SK-N-SH (cell line): ENCODE measurements around the gene SLC5A7. TPM values are rescaled to one million over a fixed set of nuclear protein-coding genes. Genes with fewer than 3 reads are reported as not detected.

Source experiments
- CTCF ChIA-PET: fragments of 300-600, 350-600 bp; formaldehyde crosslinking; extraction: SDS; loops from one replicate; lab custom pipeline; 2021; lab: Yijun Ruan, JAX
- POLR2A ChIA-PET: fragments of 350-600 bp; sonication (Branson Sonifier 250); formaldehyde crosslinking; extraction: SDS; loops from one replicate; lab custom pipeline; 2020; ENCODE audit warnings: antibody characterized with exemption, inconsistent platforms; lab: Yijun Ruan, JAX
- DNase-seq: peaks from one replicate; pipeline ENCODE4 v3.0.0; 2012
- H2AFZ ChIP-seq: fragments of 200-600 bp; sonication (generic); 2 replicates; pipeline ENCODE4 v1.8.1; 2016; ENCODE audit warnings: antibody characterized with exemption, mild to moderate bottlenecking, low read depth
- H3F3A ChIP-seq: fragments of 200-600 bp; sonication (generic); replicated peaks from 2 replicates; pipeline ENCODE3; 2016; ENCODE audit warnings: antibody characterized with exemption, mild to moderate bottlenecking; ENCODE audit not compliant: insufficient read depth
- H3K27ac ChIP-seq, 2 experiments: fragments of 200-500 bp in 1 of 2; fragments of 200-600 bp in 1 of 2; sonication (Bioruptor generic) in 1 of 2; sonication (generic), shearing (Covaris generic) in 1 of 2; 2 replicates each; pipeline versions ENCODE4 v1.5.1 to v1.6.1; 2014 to 2016; ENCODE audit warnings: low read depth in 2 of 2, inconsistent platforms in 1 of 2, low read length in 1 of 2, mild to moderate bottlenecking in 1 of 2, mixed read lengths in 1 of 2
- H3K27me3 ChIP-seq: fragments of 200-600 bp; sonication (generic), shearing (Covaris generic); 2 replicates; pipeline ENCODE4 v1.6.1; 2016; ENCODE audit warnings: mixed run types; ENCODE audit not compliant: insufficient read depth
- H3K36me3 ChIP-seq, 2 experiments: fragments of 200-500 bp in 1 of 2; fragments of 200-600 bp in 1 of 2; sonication (Bioruptor generic) in 1 of 2; sonication (generic) in 1 of 2; replicated peaks in 1 of 2; 2 replicates each; pipeline versions ENCODE3 to v1.5.1; 2014 to 2016; ENCODE audit warnings: low read length in 1 of 2, mild to moderate bottlenecking in 1 of 2; ENCODE audit not compliant: insufficient read depth in 2 of 2, control insufficient read depth in 1 of 2
- H3K4me1 ChIP-seq, 2 experiments: fragments of 200-500 bp in 1 of 2; fragments of 200-600 bp in 1 of 2; sonication (Bioruptor generic) in 1 of 2; sonication (generic), shearing (Covaris generic) in 1 of 2; 2 replicates each; pipeline versions ENCODE4 v1.5.1 to v1.6.1; 2014 to 2016; ENCODE audit warnings: low read depth in 1 of 2, low read length in 1 of 2, mixed run types in 1 of 2; ENCODE audit not compliant: insufficient read depth in 2 of 2, control insufficient read depth in 1 of 2
- H3K4me2 ChIP-seq: fragments of 200-600 bp; sonication (generic), shearing (Covaris generic); 2 replicates; pipeline ENCODE4 v1.6.1; 2017; ENCODE audit warnings: mixed run types
- H3K4me3 ChIP-seq, 2 experiments: fragments of 200-500 bp in 1 of 2; fragments of 200-600 bp in 1 of 2; sonication (Bioruptor generic) in 1 of 2; sonication (generic), shearing (Covaris generic) in 1 of 2; 2 replicates each; pipeline versions ENCODE4 v1.5.1 to v1.8.1; 2014 to 2016; ENCODE audit warnings: low read depth in 2 of 2, inconsistent platforms in 1 of 2, low read length in 1 of 2, mild to moderate bottlenecking in 1 of 2, mixed read lengths in 1 of 2, moderate library complexity in 1 of 2
- H3K79me2 ChIP-seq: fragments of 200-600 bp; sonication (generic); 2 replicates; pipeline ENCODE4 v1.8.1; 2017; ENCODE audit warnings: mild to moderate bottlenecking; ENCODE audit not compliant: insufficient read depth
- H3K9ac ChIP-seq: fragments of 200-600 bp; sonication (generic); 2 replicates; pipeline ENCODE4 v1.6.1; 2017; ENCODE audit warnings: mixed run types
- H3K9me2 ChIP-seq: fragments of 200-600 bp; sonication (generic); 2 replicates; pipeline ENCODE4 v1.6.1; 2017; ENCODE audit warnings: mixed run types
- H3K9me3 ChIP-seq: fragments of 200-600 bp; sonication (generic); 2 replicates; pipeline ENCODE4 v1.6.1; 2017; ENCODE audit warnings: mixed run types, mild to moderate bottlenecking, moderate library complexity
- H4K20me1 ChIP-seq: fragments of 200-600 bp; sonication (generic); 2 replicates; pipeline ENCODE4 v1.6.1; 2017; ENCODE audit warnings: mild to moderate bottlenecking, mixed run types; ENCODE audit not compliant: insufficient read depth
- ELF1 ChIP-seq: IDR thresholded peaks from 2 replicates; pipeline ENCODE4 v1.4.0; 2012
- EZH2phosphoT487 ChIP-seq: fragments of 200-600 bp; sonication (generic); IDR thresholded peaks from 2 replicates; pipeline ENCODE4 v1.6.1; 2017; ENCODE audit warnings: low read depth, mixed run types, mild to moderate bottlenecking, antibody characterized with exemption, moderate library complexity, borderline replicate concordance
- FOSL2 ChIP-seq: IDR thresholded peaks from 2 replicates; pipeline ENCODE4 v1.4.0; 2012; ENCODE audit warnings: low read depth, mild to moderate bottlenecking, moderate library complexity, borderline replicate concordance
- JUND ChIP-seq: IDR thresholded peaks from 2 replicates; pipeline ENCODE4 v1.4.0; 2012
- NFIC ChIP-seq: IDR thresholded peaks from 2 replicates; pipeline ENCODE4 v1.4.0; 2012; ENCODE audit warnings: borderline replicate concordance
- NRF1 ChIP-seq: IDR thresholded peaks from 2 replicates; pipeline ENCODE4 v1.6.1; 2012; ENCODE audit warnings: low read depth, mild to moderate bottlenecking, low read length
- RAD21 ChIP-seq: IDR thresholded peaks from 2 replicates; pipeline ENCODE4 v1.6.1; 2012; ENCODE audit warnings: mild to moderate bottlenecking, low read length
- SMC3 ChIP-seq: IDR thresholded peaks from 2 replicates; pipeline ENCODE4 v1.6.1; 2012; ENCODE audit warnings: low read depth, low read length, improper control_type of control experiment
- TAF1 ChIP-seq: IDR thresholded peaks from 2 replicates; pipeline ENCODE4 v1.6.1; 2012; ENCODE audit warnings: low read depth, mild to moderate bottlenecking, low read length, moderate library complexity, borderline replicate concordance
- USF2 ChIP-seq: fragments of 150-350 bp; IDR thresholded peaks from 2 replicates; pipeline ENCODE4 v1.6.1; 2017; ENCODE audit warnings: antibody characterized with exemption, low read length, low read depth, borderline replicate concordance
- YY1 ChIP-seq: IDR thresholded peaks from 2 replicates; pipeline ENCODE4 v1.4.0; 2012; ENCODE audit warnings: low read depth, mild to moderate bottlenecking
- WGBS: methylation state at CpG from one replicate; pipeline ENCODE4 v1.1.6; 2017; ENCODE audit warnings: low lambda C conversion rate; 5-methylcytosine and 5-hydroxymethylcytosine counted together
- polyA plus RNA-seq, 3 experiments: library from polyadenylated mRNA; depleted of rRNA; stranded (reverse); fragments of >200 nt; gene quantifications; 2 replicates each; pipeline ENCODE4 v1.2.3, GENCODE V29; 2012
- TF ChIP-seq, protein P1 (sequence below): IDR thresholded peaks from 2 replicates; pipeline ENCODE4; 2012
- TF ChIP-seq, protein P2 (sequence below): IDR thresholded peaks from 2 replicates; pipeline ENCODE4 v1.4.0; 2012; ENCODE audit warnings: low read depth
- TF ChIP-seq, protein P3 (sequence below): IDR thresholded peaks from 2 replicates; pipeline ENCODE4 v1.6.1; 2012; ENCODE audit warnings: mild to moderate bottlenecking, low read depth, low read length, moderate library complexity
- TF ChIP-seq, protein P4 (sequence below): fragments of 150-350 bp; IDR thresholded peaks from 2 replicates; pipeline ENCODE4 v1.6.1; 2016; ENCODE audit warnings: mild to moderate bottlenecking, low read depth, low read length

Gene SLC5A7
- polyA plus RNA-seq, 1 of the 3 experiments (the other 2 are of a cell fraction): 0.12 TPM

DNA sequence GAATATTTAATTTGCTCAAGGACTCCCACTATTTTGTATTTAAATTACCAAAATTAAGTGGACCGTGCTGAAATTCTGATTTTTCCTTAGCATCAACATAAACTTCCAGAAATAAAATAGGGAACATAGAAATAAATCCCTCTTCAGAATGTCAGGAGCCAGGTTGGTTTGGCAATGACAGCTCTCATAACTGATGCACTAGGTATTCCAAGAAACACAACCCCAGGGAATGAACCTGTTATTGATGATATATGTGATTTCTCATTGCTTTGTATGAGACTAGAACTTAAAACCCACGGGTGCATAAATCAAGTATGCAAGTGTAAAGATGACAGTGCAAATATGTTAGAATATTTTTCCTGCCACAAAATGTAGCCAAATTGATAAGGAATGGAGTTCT lies 12.8 kb downstream of the SLC5A7 start:
- CTCF ChIA-PET: no interaction called here
- Histone ChIP-seq H3K4me1 (no peaks in the 10 kb centered on the region), H3K9me3 (no peaks in the 10 kb centered on the region), H3K4me3 (no peak overlapping the region), H3K79me2 (no peaks in the 10 kb centered on the region), H3K27me3 (no peaks in the 10 kb centered on the region), H3K27ac (no peak overlapping the region), H4K20me1 (no peaks in the 10 kb centered on the region), H2AFZ (no peak overlapping the region), H3F3A (no peaks in the 10 kb centered on the region), H3K9me2 (no peaks in the 10 kb centered on the region), H3K9ac (no peak overlapping the region), H3K36me3 (no peaks in the 10 kb centered on the region), H3K4me2 (no peak overlapping the region)
- no peak for TF ChIP-seq SMC3
- TF ChIP-seq, protein P1, sequence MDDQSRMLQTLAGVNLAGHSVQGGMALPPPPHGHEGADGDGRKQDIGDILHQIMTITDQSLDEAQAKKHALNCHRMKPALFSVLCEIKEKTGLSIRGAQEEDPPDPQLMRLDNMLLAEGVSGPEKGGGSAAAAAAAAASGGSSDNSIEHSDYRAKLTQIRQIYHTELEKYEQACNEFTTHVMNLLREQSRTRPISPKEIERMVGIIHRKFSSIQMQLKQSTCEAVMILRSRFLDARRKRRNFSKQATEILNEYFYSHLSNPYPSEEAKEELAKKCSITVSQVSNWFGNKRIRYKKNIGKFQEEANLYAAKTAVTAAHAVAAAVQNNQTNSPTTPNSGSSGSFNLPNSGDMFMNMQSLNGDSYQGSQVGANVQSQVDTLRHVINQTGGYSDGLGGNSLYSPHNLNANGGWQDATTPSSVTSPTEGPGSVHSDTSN: no peak
- TF ChIP-seq USF2: no peak
- no peak for TF ChIP-seq TAF1
- TF ChIP-seq, protein P2, sequence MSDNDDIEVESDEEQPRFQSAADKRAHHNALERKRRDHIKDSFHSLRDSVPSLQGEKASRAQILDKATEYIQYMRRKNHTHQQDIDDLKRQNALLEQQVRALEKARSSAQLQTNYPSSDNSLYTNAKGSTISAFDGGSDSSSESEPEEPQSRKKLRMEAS: no peak
- TF ChIP-seq, protein P3, sequence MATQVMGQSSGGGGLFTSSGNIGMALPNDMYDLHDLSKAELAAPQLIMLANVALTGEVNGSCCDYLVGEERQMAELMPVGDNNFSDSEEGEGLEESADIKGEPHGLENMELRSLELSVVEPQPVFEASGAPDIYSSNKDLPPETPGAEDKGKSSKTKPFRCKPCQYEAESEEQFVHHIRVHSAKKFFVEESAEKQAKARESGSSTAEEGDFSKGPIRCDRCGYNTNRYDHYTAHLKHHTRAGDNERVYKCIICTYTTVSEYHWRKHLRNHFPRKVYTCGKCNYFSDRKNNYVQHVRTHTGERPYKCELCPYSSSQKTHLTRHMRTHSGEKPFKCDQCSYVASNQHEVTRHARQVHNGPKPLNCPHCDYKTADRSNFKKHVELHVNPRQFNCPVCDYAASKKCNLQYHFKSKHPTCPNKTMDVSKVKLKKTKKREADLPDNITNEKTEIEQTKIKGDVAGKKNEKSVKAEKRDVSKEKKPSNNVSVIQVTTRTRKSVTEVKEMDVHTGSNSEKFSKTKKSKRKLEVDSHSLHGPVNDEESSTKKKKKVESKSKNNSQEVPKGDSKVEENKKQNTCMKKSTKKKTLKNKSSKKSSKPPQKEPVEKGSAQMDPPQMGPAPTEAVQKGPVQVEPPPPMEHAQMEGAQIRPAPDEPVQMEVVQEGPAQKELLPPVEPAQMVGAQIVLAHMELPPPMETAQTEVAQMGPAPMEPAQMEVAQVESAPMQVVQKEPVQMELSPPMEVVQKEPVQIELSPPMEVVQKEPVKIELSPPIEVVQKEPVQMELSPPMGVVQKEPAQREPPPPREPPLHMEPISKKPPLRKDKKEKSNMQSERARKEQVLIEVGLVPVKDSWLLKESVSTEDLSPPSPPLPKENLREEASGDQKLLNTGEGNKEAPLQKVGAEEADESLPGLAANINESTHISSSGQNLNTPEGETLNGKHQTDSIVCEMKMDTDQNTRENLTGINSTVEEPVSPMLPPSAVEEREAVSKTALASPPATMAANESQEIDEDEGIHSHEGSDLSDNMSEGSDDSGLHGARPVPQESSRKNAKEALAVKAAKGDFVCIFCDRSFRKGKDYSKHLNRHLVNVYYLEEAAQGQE: no peak
- TF ChIP-seq EZH2phosphoT487: no peak
- no peak for TF ChIP-seq ELF1
- TF ChIP-seq JUND: no peak
- TF ChIP-seq RAD21: no peak
- no peak for DNase-seq
- WGBS: 41% methylated on average over 2 of the region's 2 CpGs
- POLR2A ChIA-PET: no interaction called here

DNA sequence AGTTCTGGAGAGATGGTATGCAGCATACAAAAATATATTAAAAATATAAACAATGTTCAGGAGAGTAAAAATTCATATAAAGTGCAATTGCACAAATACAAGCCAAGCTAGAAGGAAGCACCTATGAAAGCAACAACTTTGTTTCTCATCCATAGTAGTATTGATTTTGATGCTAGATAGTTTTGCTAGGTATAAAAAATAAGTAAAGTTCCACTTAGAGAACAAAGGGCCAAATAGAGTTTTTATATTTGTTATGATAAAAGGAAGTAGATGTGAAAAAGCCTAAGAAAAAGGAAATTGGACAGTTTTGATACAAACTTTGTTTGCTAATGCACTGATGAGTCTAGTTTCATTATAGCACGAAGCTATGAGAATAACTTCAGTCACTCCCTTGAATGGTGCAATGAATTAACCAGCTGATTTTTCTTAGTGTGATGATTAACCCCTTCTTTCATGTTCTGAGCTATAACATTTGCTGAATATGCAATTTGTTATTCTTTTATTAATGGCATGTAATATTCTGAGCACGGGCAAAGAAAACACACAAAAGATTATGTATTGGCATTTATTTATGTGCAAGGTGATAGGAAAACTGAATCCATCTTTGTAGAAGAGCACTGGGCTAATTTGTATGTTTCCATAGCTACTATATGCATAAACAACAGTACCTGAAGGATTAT lies 24.7 kb downstream of the SLC5A7 start:
- TF ChIP-seq NFIC (no peak), NRF1 (no peak), YY1 (no peak), FOSL2 (no peak), ELF1 (no peak)
- TF ChIP-seq, protein P4, sequence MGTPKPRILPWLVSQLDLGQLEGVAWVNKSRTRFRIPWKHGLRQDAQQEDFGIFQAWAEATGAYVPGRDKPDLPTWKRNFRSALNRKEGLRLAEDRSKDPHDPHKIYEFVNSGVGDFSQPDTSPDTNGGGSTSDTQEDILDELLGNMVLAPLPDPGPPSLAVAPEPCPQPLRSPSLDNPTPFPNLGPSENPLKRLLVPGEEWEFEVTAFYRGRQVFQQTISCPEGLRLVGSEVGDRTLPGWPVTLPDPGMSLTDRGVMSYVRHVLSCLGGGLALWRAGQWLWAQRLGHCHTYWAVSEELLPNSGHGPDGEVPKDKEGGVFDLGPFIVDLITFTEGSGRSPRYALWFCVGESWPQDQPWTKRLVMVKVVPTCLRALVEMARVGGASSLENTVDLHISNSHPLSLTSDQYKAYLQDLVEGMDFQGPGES: no peak
- TF ChIP-seq, protein P3: no peak
- ChIA-PET POLR2A (no interaction called here), CTCF (interaction anchor here (1.8 kb wide), 1 partner anchor 173 kb away, joined by 3 read pairs; no protein-coding TSS in a partner anchor)
- no peak overlapping the region for H2AFZ ChIP-seq
- H3K9me2 ChIP-seq: no peaks in the 10 kb centered on the region
- H3K4me1 ChIP-seq: no peaks in the 10 kb centered on the region
- WGBS: 31% methylated on average over 2 of the region's 2 CpGs
- H3K4me3 ChIP-seq: no peak overlapping the region
- no peaks in the 10 kb centered on the region for H3K79me2 ChIP-seq
- H3K9me3 ChIP-seq: peaks cover 5% of the 10 kb centered on the region; the same call in 1 of the 2 replicates
- no peak overlapping the region for H3K27ac ChIP-seq
- no peak overlapping the region for H3K4me2 ChIP-seq
- H3K36me3 ChIP-seq: no peaks in the 10 kb centered on the region
- no peaks in the 10 kb centered on the region for H4K20me1 ChIP-seq
- no peaks in the 10 kb centered on the region for H3F3A ChIP-seq
- no peak for DNase-seq
- H3K27me3 ChIP-seq: no peaks in the 10 kb centered on the region
- H3K9ac ChIP-seq: no peak overlapping the region
